DND-41 (cell line): Measurements from ENCODE around the gene KIF5B.

Source experiments
- CTCF ChIP-seq: IDR thresholded peaks from 2 replicates; pipeline ENCODE4 v1.5.1; 2012; ENCODE audit warnings: borderline replicate concordance, low read length, moderate library complexity, mild to moderate bottlenecking; ENCODE audit not compliant: poor library complexity, severe bottlenecking; ENCODE audit errors: extremely low read depth
- EZH2 ChIP-seq: IDR thresholded peaks from 3 replicates; pipeline ENCODE4 v1.6.1; 2012; ENCODE audit warnings: borderline replicate concordance, low read depth, mild to moderate bottlenecking, moderate library complexity, low read length, inconsistent platforms; ENCODE audit not compliant: severe bottlenecking

DNA sequence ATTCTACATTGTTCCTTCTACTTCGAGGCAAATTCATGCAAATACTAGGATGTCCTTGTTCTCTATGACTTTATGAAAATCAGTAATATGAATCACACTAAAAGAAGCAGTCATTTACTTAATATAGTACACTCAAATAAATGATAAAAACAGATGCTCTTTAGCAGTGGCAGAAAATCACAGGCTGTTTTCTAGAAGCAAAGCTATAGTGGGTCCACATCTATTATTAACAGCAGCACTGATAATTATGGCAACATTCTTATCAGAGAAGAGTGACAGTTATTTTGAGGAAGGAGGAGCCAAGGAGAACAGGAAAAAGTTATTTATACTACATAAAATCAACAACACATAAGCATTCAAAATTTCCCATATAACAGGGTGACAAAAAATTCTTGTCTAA is 16.5 kb downstream of the KIF5B start:
- no peak for TF ChIP-seq CTCF
- TF ChIP-seq EZH2: no peak
